SK-N-SH (cell line): ENCODE data around the gene TDRD10. TPM values are rescaled to one million over a fixed set of nuclear protein-coding genes. Genes with fewer than 3 reads are reported as not detected.

Experiments
- CTCF ChIA-PET: fragments of 300-600, 350-600 bp; formaldehyde crosslinking; extraction: SDS; loops from one replicate; lab custom pipeline; 2021; lab: Yijun Ruan, JAX
- POLR2A ChIA-PET: fragments of 350-600 bp; sonication (Branson Sonifier 250); formaldehyde crosslinking; extraction: SDS; loops from one replicate; lab custom pipeline; 2020; ENCODE audit warnings: antibody characterized with exemption, inconsistent platforms; lab: Yijun Ruan, JAX
- DNase-seq: peaks from one replicate; pipeline ENCODE4 v3.0.0; 2012
- H2AFZ ChIP-seq: fragments of 200-600 bp; sonication (generic); 2 replicates; pipeline ENCODE4 v1.8.1; 2016; ENCODE audit warnings: antibody characterized with exemption, mild to moderate bottlenecking, low read depth
- H3F3A ChIP-seq: fragments of 200-600 bp; sonication (generic); replicated peaks from 2 replicates; pipeline ENCODE3; 2016; ENCODE audit warnings: antibody characterized with exemption, mild to moderate bottlenecking; ENCODE audit not compliant: insufficient read depth
- H3K27ac ChIP-seq, 2 experiments: fragments of 200-500 bp in 1 of 2; fragments of 200-600 bp in 1 of 2; sonication (Bioruptor generic) in 1 of 2; sonication (generic), shearing (Covaris generic) in 1 of 2; 2 replicates each; pipeline versions ENCODE4 v1.5.1 to v1.6.1; 2014 to 2016; ENCODE audit warnings: low read depth in 2 of 2, inconsistent platforms in 1 of 2, low read length in 1 of 2, mild to moderate bottlenecking in 1 of 2, mixed read lengths in 1 of 2
- H3K27me3 ChIP-seq: fragments of 200-600 bp; sonication (generic), shearing (Covaris generic); 2 replicates; pipeline ENCODE4 v1.6.1; 2016; ENCODE audit warnings: mixed run types; ENCODE audit not compliant: insufficient read depth
- H3K36me3 ChIP-seq, 2 experiments: fragments of 200-500 bp in 1 of 2; fragments of 200-600 bp in 1 of 2; sonication (Bioruptor generic) in 1 of 2; sonication (generic) in 1 of 2; replicated peaks in 1 of 2; 2 replicates each; pipeline versions ENCODE3 to v1.5.1; 2014 to 2016; ENCODE audit warnings: low read length in 1 of 2, mild to moderate bottlenecking in 1 of 2; ENCODE audit not compliant: insufficient read depth in 2 of 2, control insufficient read depth in 1 of 2
- H3K4me1 ChIP-seq, 2 experiments: fragments of 200-500 bp in 1 of 2; fragments of 200-600 bp in 1 of 2; sonication (Bioruptor generic) in 1 of 2; sonication (generic), shearing (Covaris generic) in 1 of 2; 2 replicates each; pipeline versions ENCODE4 v1.5.1 to v1.6.1; 2014 to 2016; ENCODE audit warnings: low read depth in 1 of 2, low read length in 1 of 2, mixed run types in 1 of 2; ENCODE audit not compliant: insufficient read depth in 2 of 2, control insufficient read depth in 1 of 2
- H3K4me2 ChIP-seq: fragments of 200-600 bp; sonication (generic), shearing (Covaris generic); 2 replicates; pipeline ENCODE4 v1.6.1; 2017; ENCODE audit warnings: mixed run types
- H3K4me3 ChIP-seq, 2 experiments: fragments of 200-500 bp in 1 of 2; fragments of 200-600 bp in 1 of 2; sonication (Bioruptor generic) in 1 of 2; sonication (generic), shearing (Covaris generic) in 1 of 2; 2 replicates each; pipeline versions ENCODE4 v1.5.1 to v1.8.1; 2014 to 2016; ENCODE audit warnings: low read depth in 2 of 2, inconsistent platforms in 1 of 2, low read length in 1 of 2, mild to moderate bottlenecking in 1 of 2, mixed read lengths in 1 of 2, moderate library complexity in 1 of 2
- H3K79me2 ChIP-seq: fragments of 200-600 bp; sonication (generic); 2 replicates; pipeline ENCODE4 v1.8.1; 2017; ENCODE audit warnings: mild to moderate bottlenecking; ENCODE audit not compliant: insufficient read depth
- H3K9ac ChIP-seq: fragments of 200-600 bp; sonication (generic); 2 replicates; pipeline ENCODE4 v1.6.1; 2017; ENCODE audit warnings: mixed run types
- H3K9me2 ChIP-seq: fragments of 200-600 bp; sonication (generic); 2 replicates; pipeline ENCODE4 v1.6.1; 2017; ENCODE audit warnings: mixed run types
- H3K9me3 ChIP-seq: fragments of 200-600 bp; sonication (generic); 2 replicates; pipeline ENCODE4 v1.6.1; 2017; ENCODE audit warnings: mixed run types, mild to moderate bottlenecking, moderate library complexity
- H4K20me1 ChIP-seq: fragments of 200-600 bp; sonication (generic); 2 replicates; pipeline ENCODE4 v1.6.1; 2017; ENCODE audit warnings: mild to moderate bottlenecking, mixed run types; ENCODE audit not compliant: insufficient read depth
- CHD2 ChIP-seq: fragments of 150-350 bp; IDR thresholded peaks from 2 replicates; pipeline ENCODE4 v1.6.1; 2018; ENCODE audit warnings: low read length; ENCODE audit not compliant: partially characterized antibody
- ELF1 ChIP-seq: IDR thresholded peaks from 2 replicates; pipeline ENCODE4 v1.4.0; 2012
- EZH2phosphoT487 ChIP-seq: fragments of 200-600 bp; sonication (generic); IDR thresholded peaks from 2 replicates; pipeline ENCODE4 v1.6.1; 2017; ENCODE audit warnings: low read depth, mixed run types, mild to moderate bottlenecking, antibody characterized with exemption, moderate library complexity, borderline replicate concordance
- FOSL2 ChIP-seq: IDR thresholded peaks from 2 replicates; pipeline ENCODE4 v1.4.0; 2012; ENCODE audit warnings: low read depth, mild to moderate bottlenecking, moderate library complexity, borderline replicate concordance
- FOXM1 ChIP-seq: IDR thresholded peaks from 2 replicates; pipeline ENCODE4 v1.4.0; 2012; ENCODE audit warnings: low read depth, mild to moderate bottlenecking
- GATA2 ChIP-seq: sonication (generic); formaldehyde crosslinking; IDR thresholded peaks from 2 replicates; pipeline ENCODE4 v1.5.0; 2020; ENCODE audit warnings: mild to moderate bottlenecking, missing genetic modification reagents
- MXI1 ChIP-seq: IDR thresholded peaks from 2 replicates; pipeline ENCODE4 v1.6.1; 2012; ENCODE audit warnings: mild to moderate bottlenecking, low read depth, low read length, improper control_type of control experiment
- NFIC ChIP-seq: IDR thresholded peaks from 2 replicates; pipeline ENCODE4 v1.4.0; 2012; ENCODE audit warnings: borderline replicate concordance
- POLR2AphosphoS5 ChIP-seq: IDR thresholded peaks from 2 replicates; pipeline ENCODE4 v1.6.1; 2012; ENCODE audit warnings: low read depth, low read length
- RAD21 ChIP-seq: IDR thresholded peaks from 2 replicates; pipeline ENCODE4 v1.6.1; 2012; ENCODE audit warnings: mild to moderate bottlenecking, low read length
- RCOR1 ChIP-seq: fragments of 150-350 bp; IDR thresholded peaks from 2 replicates; pipeline ENCODE4 v1.6.1; 2017; ENCODE audit warnings: antibody characterized with exemption, low read length
- RFX5 ChIP-seq: IDR thresholded peaks from 2 replicates; pipeline ENCODE4 v1.6.1; 2012; ENCODE audit warnings: mild to moderate bottlenecking, improper control_type of control experiment, low read length
- RXRA ChIP-seq: IDR thresholded peaks from 2 replicates; pipeline ENCODE4 v1.4.0; 2012; ENCODE audit warnings: low read depth, mild to moderate bottlenecking, borderline replicate concordance
- SIN3A ChIP-seq: IDR thresholded peaks from 2 replicates; pipeline ENCODE4 v1.6.1; 2012; ENCODE audit warnings: low read depth, mild to moderate bottlenecking, low read length, moderate library complexity, borderline replicate concordance
- SMC3 ChIP-seq: IDR thresholded peaks from 2 replicates; pipeline ENCODE4 v1.6.1; 2012; ENCODE audit warnings: low read depth, low read length, improper control_type of control experiment
- TAF1 ChIP-seq: IDR thresholded peaks from 2 replicates; pipeline ENCODE4 v1.6.1; 2012; ENCODE audit warnings: low read depth, mild to moderate bottlenecking, low read length, moderate library complexity, borderline replicate concordance
- USF1 ChIP-seq: IDR thresholded peaks from 2 replicates; pipeline ENCODE4 v1.4.0; 2012; ENCODE audit warnings: low read depth, borderline replicate concordance
- WGBS: methylation state at CpG from one replicate; pipeline ENCODE4 v1.1.6; 2017; ENCODE audit warnings: low lambda C conversion rate; 5-methylcytosine and 5-hydroxymethylcytosine counted together
- polyA plus RNA-seq, 3 experiments: library from polyadenylated mRNA; depleted of rRNA; stranded (reverse); fragments of >200 nt; gene quantifications; 2 replicates each; pipeline ENCODE4 v1.2.3, GENCODE V29; 2012
- TF ChIP-seq, protein P1 (sequence below): IDR thresholded peaks from 2 replicates; pipeline ENCODE4; 2012
- TF ChIP-seq, protein P2 (sequence below): fragments of 150-350 bp; IDR thresholded peaks from 2 replicates; pipeline ENCODE4 v1.6.1; 2016; ENCODE audit warnings: mild to moderate bottlenecking, low read depth, low read length
- TF ChIP-seq, protein P3 (sequence below): IDR thresholded peaks from 2 replicates; pipeline ENCODE4 v1.4.0; 2012; ENCODE audit warnings: low read depth, borderline replicate concordance

Gene TDRD10
- polyA plus RNA-seq, 1 of the 3 experiments (the other 2 are of a cell fraction), result not detected

DNA sequence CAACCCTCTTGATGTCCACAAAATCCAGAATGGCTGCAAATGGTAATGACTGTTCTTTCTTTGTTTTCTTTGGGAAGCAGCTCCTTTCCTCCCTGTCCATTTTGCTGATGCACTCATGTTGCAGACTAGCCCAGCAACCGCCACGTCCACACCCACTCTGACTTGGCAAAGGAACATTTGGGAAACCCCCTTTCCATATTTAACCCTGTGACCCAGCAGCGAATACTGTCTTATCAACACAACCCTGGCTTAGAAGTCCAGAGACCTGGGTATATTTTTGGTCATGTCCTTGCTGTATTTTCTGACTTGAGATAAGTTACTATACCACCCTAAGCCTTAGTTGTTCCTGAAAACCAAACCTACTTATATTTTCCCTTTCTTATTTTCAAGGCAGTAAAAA, 18.3 kb downstream of the TDRD10 start (continued):
- TF ChIP-seq TAF1 (no peak), RAD21 (no peak)

DNA sequence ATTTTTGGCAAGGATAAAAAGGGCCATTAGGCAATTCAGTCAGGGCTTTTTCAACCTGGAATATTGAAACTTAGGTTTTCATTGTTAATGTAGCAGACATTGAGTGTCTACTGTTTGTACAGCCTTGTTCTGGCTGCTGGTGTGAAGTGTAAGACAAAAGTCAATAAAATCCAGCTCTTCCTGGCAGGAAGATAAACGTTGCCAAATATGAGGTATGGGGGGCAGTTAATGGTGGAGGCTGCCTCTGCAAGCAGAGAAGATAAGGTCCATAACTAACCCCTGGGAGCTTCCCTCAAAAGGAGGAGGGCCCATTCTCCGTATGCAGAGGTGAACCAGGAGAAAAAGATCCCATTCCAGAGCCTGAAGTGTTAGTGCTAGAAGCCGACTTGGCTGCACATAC, 19.7 kb downstream of the TDRD10 start:
- Histone ChIP-seq H3K79me2 (no peaks in the 10 kb centered on the region), H3F3A (no peaks in the 10 kb centered on the region), H3K9ac (no peak overlapping the region), H2AFZ (no peak overlapping the region), H4K20me1 (no peaks in the 10 kb centered on the region), H3K36me3 (no peaks in the 10 kb centered on the region), H3K27ac (no peak overlapping the region), H3K4me3 (no peak overlapping the region), H3K9me2 (no peaks in the 10 kb centered on the region), H3K27me3 (peaks cover 15% of the 10 kb centered on the region; the same call in 1 of the 2 replicates), H3K4me2 (no peak overlapping the region), H3K4me1 (no peaks in the 10 kb centered on the region), H3K9me3 (no peaks in the 10 kb centered on the region)
- ChIA-PET CTCF (interaction anchor here (0.7 to 2.6 kb wide), 4 partner anchors 25 to 357 kb away, joined by 3 to 11 read pairs (median 5); no protein-coding TSS in a partner anchor), POLR2A (interaction anchor here (0.6 kb wide), 1 partner anchor 554 kb away, joined by 6 read pairs; the partner anchor contains the start of gene CREB3L4)
- TF ChIP-seq POLR2AphosphoS5, result no peak
- TF ChIP-seq USF1, result no peak
- no peak for TF ChIP-seq MXI1
- TF ChIP-seq TAF1, result no peak
- no peak for TF ChIP-seq NFIC
- TF ChIP-seq, protein P1, sequence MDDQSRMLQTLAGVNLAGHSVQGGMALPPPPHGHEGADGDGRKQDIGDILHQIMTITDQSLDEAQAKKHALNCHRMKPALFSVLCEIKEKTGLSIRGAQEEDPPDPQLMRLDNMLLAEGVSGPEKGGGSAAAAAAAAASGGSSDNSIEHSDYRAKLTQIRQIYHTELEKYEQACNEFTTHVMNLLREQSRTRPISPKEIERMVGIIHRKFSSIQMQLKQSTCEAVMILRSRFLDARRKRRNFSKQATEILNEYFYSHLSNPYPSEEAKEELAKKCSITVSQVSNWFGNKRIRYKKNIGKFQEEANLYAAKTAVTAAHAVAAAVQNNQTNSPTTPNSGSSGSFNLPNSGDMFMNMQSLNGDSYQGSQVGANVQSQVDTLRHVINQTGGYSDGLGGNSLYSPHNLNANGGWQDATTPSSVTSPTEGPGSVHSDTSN, result no peak
- TF ChIP-seq SIN3A, result no peak
- no peak for TF ChIP-seq GATA2 (CRISPR knock-in tag)
- TF ChIP-seq RCOR1, result no peak
- TF ChIP-seq CHD2, result no peak
- no peak for TF ChIP-seq SMC3
- no peak for TF ChIP-seq RAD21
- TF ChIP-seq, protein P2, sequence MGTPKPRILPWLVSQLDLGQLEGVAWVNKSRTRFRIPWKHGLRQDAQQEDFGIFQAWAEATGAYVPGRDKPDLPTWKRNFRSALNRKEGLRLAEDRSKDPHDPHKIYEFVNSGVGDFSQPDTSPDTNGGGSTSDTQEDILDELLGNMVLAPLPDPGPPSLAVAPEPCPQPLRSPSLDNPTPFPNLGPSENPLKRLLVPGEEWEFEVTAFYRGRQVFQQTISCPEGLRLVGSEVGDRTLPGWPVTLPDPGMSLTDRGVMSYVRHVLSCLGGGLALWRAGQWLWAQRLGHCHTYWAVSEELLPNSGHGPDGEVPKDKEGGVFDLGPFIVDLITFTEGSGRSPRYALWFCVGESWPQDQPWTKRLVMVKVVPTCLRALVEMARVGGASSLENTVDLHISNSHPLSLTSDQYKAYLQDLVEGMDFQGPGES, result no peak
- no peak for TF ChIP-seq RXRA
- 44% methylated on average over 3 of the region's 3 CpGs for WGBS
- no peak for DNase-seq

DNA sequence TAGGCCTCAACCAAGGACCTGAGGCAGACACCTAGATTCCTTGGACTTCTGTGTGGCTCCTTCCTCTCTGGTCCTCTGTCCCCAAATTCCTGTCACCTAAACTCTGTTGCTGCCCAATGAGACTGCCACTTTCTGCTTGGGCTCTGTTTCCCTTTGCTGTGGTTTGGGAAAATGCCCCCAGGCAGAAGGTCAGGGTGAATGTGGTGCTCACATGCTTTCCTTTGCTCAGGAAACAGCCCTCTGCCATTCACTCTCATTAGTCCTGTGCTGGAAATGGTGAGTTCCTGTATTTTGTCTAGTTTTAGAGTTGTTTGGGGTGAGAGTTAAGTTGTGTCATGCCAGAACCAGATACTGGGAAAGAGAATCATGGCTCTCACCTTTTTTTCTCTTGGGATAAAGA, 22.9 kb downstream of the TDRD10 start:
- no peaks in the 10 kb centered on the region for H3K4me1 ChIP-seq
- TF ChIP-seq NFIC, result no peak
- TF ChIP-seq RFX5, result no peak
- TF ChIP-seq FOSL2, result no peak
- TF ChIP-seq, protein P3, sequence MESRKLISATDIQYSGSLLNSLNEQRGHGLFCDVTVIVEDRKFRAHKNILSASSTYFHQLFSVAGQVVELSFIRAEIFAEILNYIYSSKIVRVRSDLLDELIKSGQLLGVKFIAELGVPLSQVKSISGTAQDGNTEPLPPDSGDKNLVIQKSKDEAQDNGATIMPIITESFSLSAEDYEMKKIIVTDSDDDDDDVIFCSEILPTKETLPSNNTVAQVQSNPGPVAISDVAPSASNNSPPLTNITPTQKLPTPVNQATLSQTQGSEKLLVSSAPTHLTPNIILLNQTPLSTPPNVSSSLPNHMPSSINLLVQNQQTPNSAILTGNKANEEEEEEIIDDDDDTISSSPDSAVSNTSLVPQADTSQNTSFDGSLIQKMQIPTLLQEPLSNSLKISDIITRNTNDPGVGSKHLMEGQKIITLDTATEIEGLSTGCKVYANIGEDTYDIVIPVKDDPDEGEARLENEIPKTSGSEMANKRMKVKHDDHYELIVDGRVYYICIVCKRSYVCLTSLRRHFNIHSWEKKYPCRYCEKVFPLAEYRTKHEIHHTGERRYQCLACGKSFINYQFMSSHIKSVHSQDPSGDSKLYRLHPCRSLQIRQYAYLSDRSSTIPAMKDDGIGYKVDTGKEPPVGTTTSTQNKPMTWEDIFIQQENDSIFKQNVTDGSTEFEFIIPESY, result no peak
- TF ChIP-seq SMC3, result no peak
- no peak for TF ChIP-seq FOXM1
- no peak for TF ChIP-seq ELF1
- no peak for TF ChIP-seq EZH2phosphoT487
- no peak for TF ChIP-seq RCOR1

More for the DNA sequence above, 22.9 kb downstream of the TDRD10 start:
- Histone ChIP-seq H3K79me2 (no peaks in the 10 kb centered on the region), H4K20me1 (no peaks in the 10 kb centered on the region), H3K27me3 (peaks cover 15% of the 10 kb centered on the region; the same call in 1 of the 2 replicates), H3F3A (no peaks in the 10 kb centered on the region), H3K9me2 (no peaks in the 10 kb centered on the region), H3K4me2 (no peak overlapping the region), H3K27ac (no peak overlapping the region), H2AFZ (no peak overlapping the region), H3K4me3 (no peak overlapping the region), H3K9me3 (no peaks in the 10 kb centered on the region), H3K9ac (no peak overlapping the region), H3K36me3 (no peaks in the 10 kb centered on the region)
- no peak for DNase-seq
- POLR2A ChIA-PET, result no interaction called here
- CTCF ChIA-PET, result interaction anchor here (2.1 kb wide), 1 partner anchor 22 kb away, joined by 6 read pairs; no protein-coding TSS in a partner anchor
